GM04503 (cell line): ENCODE measurements around the gene GRID1.

ENCODE experiments used
- DNase-seq: peaks from one replicate; pipeline ENCODE4 v3.0.0-alpha.2; 2012; ENCODE audit warnings: low read depth

Gene GRID1

GRCh38 chr10:85612833-85613232 is 753.8 kb downstream of the GRID1 start:
- no peak for DNase-seq

GRCh38 chr10:85612378-85612775 is 754.2 kb downstream of the GRID1 start:
- no peak for DNase-seq

- no peak for DNase-seq
Measured at GRCh38 chr10:85611746-85612377, 754.7 kb downstream of the GRID1 start.

- no peak for DNase-seq
Measured at GRCh38 chr10:85611093-85611740, 755.4 kb downstream of the GRID1 start.

- DNase-seq: no peak
Measured at GRCh38 chr10:85610381-85611092, 756.1 kb downstream of the GRID1 start.

- DNase-seq: no peak
Measured at GRCh38 chr10:85609509-85609908, 757.1 kb downstream of the GRID1 start.

- no peak for DNase-seq
Measured at GRCh38 chr10:85608706-85609105, 757.9 kb downstream of the GRID1 start.

- no peak for DNase-seq
Measured at GRCh38 chr10:85607043-85607695, 759.4 kb downstream of the GRID1 start.

- no peak for DNase-seq
Measured at GRCh38 chr10:85606401-85606800, 760.2 kb downstream of the GRID1 start.

GRCh38 chr10:85604884-85605283 is 761.7 kb downstream of the GRID1 start:
- DNase-seq: no peak

- no peak for DNase-seq
Measured at GRCh38 chr10:85604136-85604725, 762.4 kb downstream of the GRID1 start.

GRCh38 chr10:85603151-85603940 is 763.2 kb downstream of the GRID1 start:
- DNase-seq: no peak

GRCh38 chr10:85602713-85603112 is 763.9 kb downstream of the GRID1 start:
- no peak for DNase-seq

- DNase-seq: no peak
Measured at GRCh38 chr10:85602306-85602705, 764.3 kb downstream of the GRID1 start.

GRCh38 chr10:85601526-85601925 is 765.1 kb downstream of the GRID1 start:
- no peak for DNase-seq

- DNase-seq: no peak
Measured at GRCh38 chr10:85600744-85601081, 765.9 kb downstream of the GRID1 start.

GRCh38 chr10:85600026-85600743 is 766.4 kb downstream of the GRID1 start:
- DNase-seq: no peak

GRCh38 chr10:85599081-85599480 is 767.5 kb downstream of the GRID1 start:
- no peak for DNase-seq

- DNase-seq: no peak
Measured at GRCh38 chr10:85598646-85599045, 767.9 kb downstream of the GRID1 start.

- no peak for DNase-seq
Measured at GRCh38 chr10:85597006-85597405, 769.6 kb downstream of the GRID1 start.

GRCh38 chr10:85596389-85596788 is 770.2 kb downstream of the GRID1 start:
- no peak for DNase-seq
